Measurements from ENCODE around the gene ARL15.

GRCh38 chr5:54073735-54074134, 236.6 kb downstream of the ARL15 start:
- TF ChIP-seq CTCF (IDR thresholded peaks at IDR 0.05) (no peak), POLR2AphosphoS5 (IDR thresholded peaks at IDR 0.05) (no peak), POLR2A (IDR thresholded peaks at IDR 0.05) (no peak)

Data from sigmoid colon (tissue), 4 donors.